ENCODE measurements around the gene CSNK2A1. TPM values are rescaled to one million over a fixed set of nuclear protein-coding genes. Genes with fewer than 3 reads are reported as not detected.

Gene CSNK2A1
- total and polyA plus RNA-seq, 4 donors: 17.0 to 60.3 (median 39.7) TPM

DNA sequence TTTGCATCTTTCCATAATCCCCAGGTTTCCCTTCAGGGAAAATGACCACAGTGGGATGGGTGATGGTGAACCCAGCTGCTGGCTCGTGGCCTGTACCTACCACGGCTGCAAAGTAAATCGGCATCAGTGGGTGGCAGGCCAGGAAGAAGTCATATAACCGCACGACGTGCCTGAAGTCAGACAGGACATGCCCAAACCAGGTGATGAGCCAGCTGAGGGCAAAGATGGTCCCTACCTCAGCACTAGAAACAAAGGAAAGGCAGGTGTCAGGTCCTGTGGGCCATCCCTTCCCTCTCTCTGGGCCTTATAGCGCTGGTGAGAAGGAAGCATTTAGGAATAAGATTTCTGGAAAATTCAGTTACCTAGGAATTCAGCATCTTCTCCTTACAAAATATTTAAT, 103.4 kb downstream of the CSNK2A1 start:
- no peak overlapping the region for H3K27ac ChIP-seq (ENCODE audit: low read depth in 1 of 2, low read length in 2 of 2)
- no peaks in the 10 kb centered on the region for H3K27me3 ChIP-seq (ENCODE audit: control insufficient read depth in 4 of 4, insufficient read depth in 4 of 4, low read length in 3 of 4)
- H3K36me3 ChIP-seq (ENCODE audit: control insufficient read depth in 4 of 4, insufficient read depth in 3 of 4, low read depth in 1 of 4, low read length in 3 of 4): peaks cover 12 to 68% (median 42%) of the 10 kb centered on the region in 4 donors
- no peak overlapping the region for H3K4me3 ChIP-seq (ENCODE audit: low read depth in 1 of 3, low read length in 3 of 3)
- H3K4me1 ChIP-seq (ENCODE audit: control insufficient read depth in 4 of 4, insufficient read depth in 4 of 4, low read length in 3 of 4): peaks cover 0 to 8% (median 5%) of the 10 kb centered on the region in 4 donors
- 97% methylated on average over 7 of the region's 7 CpGs for WGBS
- no peak for DNase-seq (ENCODE audit: low spot score)
- no peak for TF ChIP-seq YY1 (IDR thresholded peaks at IDR 0.05)
- TF ChIP-seq, protein P1, sequence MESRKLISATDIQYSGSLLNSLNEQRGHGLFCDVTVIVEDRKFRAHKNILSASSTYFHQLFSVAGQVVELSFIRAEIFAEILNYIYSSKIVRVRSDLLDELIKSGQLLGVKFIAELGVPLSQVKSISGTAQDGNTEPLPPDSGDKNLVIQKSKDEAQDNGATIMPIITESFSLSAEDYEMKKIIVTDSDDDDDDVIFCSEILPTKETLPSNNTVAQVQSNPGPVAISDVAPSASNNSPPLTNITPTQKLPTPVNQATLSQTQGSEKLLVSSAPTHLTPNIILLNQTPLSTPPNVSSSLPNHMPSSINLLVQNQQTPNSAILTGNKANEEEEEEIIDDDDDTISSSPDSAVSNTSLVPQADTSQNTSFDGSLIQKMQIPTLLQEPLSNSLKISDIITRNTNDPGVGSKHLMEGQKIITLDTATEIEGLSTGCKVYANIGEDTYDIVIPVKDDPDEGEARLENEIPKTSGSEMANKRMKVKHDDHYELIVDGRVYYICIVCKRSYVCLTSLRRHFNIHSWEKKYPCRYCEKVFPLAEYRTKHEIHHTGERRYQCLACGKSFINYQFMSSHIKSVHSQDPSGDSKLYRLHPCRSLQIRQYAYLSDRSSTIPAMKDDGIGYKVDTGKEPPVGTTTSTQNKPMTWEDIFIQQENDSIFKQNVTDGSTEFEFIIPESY (IDR thresholded peaks at IDR 0.05): no peak
- TF ChIP-seq EGR1 (IDR thresholded peaks at IDR 0.05; ENCODE audit: low read depth in 2 of 2): no peak
- TF ChIP-seq RAD21 (IDR thresholded peaks at IDR 0.05): no peak
- no peak for TF ChIP-seq SP1 (IDR thresholded peaks at IDR 0.05)
- TF ChIP-seq, protein P2, sequence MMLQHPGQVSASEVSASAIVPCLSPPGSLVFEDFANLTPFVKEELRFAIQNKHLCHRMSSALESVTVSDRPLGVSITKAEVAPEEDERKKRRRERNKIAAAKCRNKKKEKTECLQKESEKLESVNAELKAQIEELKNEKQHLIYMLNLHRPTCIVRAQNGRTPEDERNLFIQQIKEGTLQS (IDR thresholded peaks at IDR 0.05): no peak
- TF ChIP-seq FOXA1 (IDR thresholded peaks at IDR 0.05): no peak
- TF ChIP-seq HNF4G (IDR thresholded peaks at IDR 0.05): no peak
- TF ChIP-seq NR2F2 (IDR thresholded peaks at IDR 0.05): no peak
- TF ChIP-seq FOXA2 (IDR thresholded peaks at IDR 0.05): no peak
- TF ChIP-seq JUND (IDR thresholded peaks at IDR 0.05): no peak
- TF ChIP-seq, protein P3, sequence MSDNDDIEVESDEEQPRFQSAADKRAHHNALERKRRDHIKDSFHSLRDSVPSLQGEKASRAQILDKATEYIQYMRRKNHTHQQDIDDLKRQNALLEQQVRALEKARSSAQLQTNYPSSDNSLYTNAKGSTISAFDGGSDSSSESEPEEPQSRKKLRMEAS (IDR thresholded peaks at IDR 0.05): no peak
- TF ChIP-seq, protein P4, sequence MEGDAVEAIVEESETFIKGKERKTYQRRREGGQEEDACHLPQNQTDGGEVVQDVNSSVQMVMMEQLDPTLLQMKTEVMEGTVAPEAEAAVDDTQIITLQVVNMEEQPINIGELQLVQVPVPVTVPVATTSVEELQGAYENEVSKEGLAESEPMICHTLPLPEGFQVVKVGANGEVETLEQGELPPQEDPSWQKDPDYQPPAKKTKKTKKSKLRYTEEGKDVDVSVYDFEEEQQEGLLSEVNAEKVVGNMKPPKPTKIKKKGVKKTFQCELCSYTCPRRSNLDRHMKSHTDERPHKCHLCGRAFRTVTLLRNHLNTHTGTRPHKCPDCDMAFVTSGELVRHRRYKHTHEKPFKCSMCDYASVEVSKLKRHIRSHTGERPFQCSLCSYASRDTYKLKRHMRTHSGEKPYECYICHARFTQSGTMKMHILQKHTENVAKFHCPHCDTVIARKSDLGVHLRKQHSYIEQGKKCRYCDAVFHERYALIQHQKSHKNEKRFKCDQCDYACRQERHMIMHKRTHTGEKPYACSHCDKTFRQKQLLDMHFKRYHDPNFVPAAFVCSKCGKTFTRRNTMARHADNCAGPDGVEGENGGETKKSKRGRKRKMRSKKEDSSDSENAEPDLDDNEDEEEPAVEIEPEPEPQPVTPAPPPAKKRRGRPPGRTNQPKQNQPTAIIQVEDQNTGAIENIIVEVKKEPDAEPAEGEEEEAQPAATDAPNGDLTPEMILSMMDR (IDR thresholded peaks at IDR 0.05; ENCODE audit: low read depth, low read length, missing input control): no peak
- no peak for TF ChIP-seq GABPA (IDR thresholded peaks at IDR 0.05 in 1 of 2, conservative IDR thresholded peaks at IDR 0.05 in 1 of 2)
- no peak for TF ChIP-seq TAF1 (conservative IDR thresholded peaks at IDR 0.05)
- TF ChIP-seq RXRA (IDR thresholded peaks at IDR 0.05): no peak
- TF ChIP-seq, protein P5, sequence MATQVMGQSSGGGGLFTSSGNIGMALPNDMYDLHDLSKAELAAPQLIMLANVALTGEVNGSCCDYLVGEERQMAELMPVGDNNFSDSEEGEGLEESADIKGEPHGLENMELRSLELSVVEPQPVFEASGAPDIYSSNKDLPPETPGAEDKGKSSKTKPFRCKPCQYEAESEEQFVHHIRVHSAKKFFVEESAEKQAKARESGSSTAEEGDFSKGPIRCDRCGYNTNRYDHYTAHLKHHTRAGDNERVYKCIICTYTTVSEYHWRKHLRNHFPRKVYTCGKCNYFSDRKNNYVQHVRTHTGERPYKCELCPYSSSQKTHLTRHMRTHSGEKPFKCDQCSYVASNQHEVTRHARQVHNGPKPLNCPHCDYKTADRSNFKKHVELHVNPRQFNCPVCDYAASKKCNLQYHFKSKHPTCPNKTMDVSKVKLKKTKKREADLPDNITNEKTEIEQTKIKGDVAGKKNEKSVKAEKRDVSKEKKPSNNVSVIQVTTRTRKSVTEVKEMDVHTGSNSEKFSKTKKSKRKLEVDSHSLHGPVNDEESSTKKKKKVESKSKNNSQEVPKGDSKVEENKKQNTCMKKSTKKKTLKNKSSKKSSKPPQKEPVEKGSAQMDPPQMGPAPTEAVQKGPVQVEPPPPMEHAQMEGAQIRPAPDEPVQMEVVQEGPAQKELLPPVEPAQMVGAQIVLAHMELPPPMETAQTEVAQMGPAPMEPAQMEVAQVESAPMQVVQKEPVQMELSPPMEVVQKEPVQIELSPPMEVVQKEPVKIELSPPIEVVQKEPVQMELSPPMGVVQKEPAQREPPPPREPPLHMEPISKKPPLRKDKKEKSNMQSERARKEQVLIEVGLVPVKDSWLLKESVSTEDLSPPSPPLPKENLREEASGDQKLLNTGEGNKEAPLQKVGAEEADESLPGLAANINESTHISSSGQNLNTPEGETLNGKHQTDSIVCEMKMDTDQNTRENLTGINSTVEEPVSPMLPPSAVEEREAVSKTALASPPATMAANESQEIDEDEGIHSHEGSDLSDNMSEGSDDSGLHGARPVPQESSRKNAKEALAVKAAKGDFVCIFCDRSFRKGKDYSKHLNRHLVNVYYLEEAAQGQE (IDR thresholded peaks at IDR 0.05): no peak
- no peak for TF ChIP-seq HNF4A (conservative IDR thresholded peaks at IDR 0.05)
- no peak overlapping the region for H3K9ac ChIP-seq (ENCODE audit: low read depth in 1 of 2, low read length in 2 of 2)
- no peaks in the 10 kb centered on the region for H3K9me3 ChIP-seq (ENCODE audit: control insufficient read depth in 4 of 4, low read length in 3 of 4)
